ENCODE data around the gene ZNF423.

DNA sequence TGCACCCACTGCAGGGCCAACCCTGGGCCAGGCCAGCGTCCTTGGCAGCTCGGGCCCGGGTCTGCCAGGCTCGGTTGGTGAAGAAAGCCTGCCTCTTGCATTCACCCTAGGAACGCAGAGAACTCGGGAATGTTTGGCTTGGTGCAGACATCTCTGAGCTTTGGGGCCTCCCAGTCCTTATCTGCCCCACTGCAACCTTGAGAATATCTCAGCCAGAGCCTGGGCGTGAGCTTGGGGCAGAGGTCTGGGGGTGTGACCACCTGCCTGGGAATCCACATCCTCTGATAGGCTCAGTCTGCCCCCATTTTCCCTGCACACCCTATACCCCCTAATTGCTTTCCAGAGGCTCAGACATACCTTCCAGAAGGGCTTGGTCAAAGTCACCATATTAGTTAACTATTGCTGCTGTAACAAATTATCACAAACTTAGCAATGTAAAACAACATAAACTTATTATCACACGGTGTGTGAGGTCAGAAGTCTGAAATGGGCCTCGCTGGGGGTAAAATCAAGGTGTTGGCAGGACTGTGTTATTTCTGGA is 30.7 kb upstream of the ZNF423 start:
- TF ChIP-seq, protein P1, sequence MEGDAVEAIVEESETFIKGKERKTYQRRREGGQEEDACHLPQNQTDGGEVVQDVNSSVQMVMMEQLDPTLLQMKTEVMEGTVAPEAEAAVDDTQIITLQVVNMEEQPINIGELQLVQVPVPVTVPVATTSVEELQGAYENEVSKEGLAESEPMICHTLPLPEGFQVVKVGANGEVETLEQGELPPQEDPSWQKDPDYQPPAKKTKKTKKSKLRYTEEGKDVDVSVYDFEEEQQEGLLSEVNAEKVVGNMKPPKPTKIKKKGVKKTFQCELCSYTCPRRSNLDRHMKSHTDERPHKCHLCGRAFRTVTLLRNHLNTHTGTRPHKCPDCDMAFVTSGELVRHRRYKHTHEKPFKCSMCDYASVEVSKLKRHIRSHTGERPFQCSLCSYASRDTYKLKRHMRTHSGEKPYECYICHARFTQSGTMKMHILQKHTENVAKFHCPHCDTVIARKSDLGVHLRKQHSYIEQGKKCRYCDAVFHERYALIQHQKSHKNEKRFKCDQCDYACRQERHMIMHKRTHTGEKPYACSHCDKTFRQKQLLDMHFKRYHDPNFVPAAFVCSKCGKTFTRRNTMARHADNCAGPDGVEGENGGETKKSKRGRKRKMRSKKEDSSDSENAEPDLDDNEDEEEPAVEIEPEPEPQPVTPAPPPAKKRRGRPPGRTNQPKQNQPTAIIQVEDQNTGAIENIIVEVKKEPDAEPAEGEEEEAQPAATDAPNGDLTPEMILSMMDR (conservative IDR thresholded peaks at IDR 0.05 in 1 of 2, IDR thresholded peaks at IDR 0.05 in 1 of 2; ENCODE audit: extremely low read depth in 1 of 2, insufficient read depth in 1 of 2, low read depth in 1 of 2, low read length in 2 of 2) = no peak
- TF ChIP-seq EZH2 (IDR thresholded peaks at IDR 0.05; ENCODE audit: borderline replicate concordance, low read length) = no peak
